ENCODE data around the gene YIPF5.

GRCh38 chr5:144183254-144183889 lies 12.9 kb upstream of the YIPF5 start:
- TF ChIP-seq CTCF (IDR thresholded peaks at IDR 0.05) = peak in 2 of 3 donors; percentile 8 to 32
- TF ChIP-seq POLR2A (IDR thresholded peaks at IDR 0.05) = no peak

Measured in ovary (tissue), 3 donors.